NCI-H1436 treated with DMSO at 0.1 percent for 48 hours (cell line): ENCODE data around the gene SOST.
"Not testable (repeated sequence)": the region's sequence is repeated elsewhere in the genome, so short reads cannot be mapped to it uniquely, and the experiment has no call there.

Source experiments
- DNase-seq: peaks from one replicate; lab custom pipeline; 2025; lab: John Stamatoyannopoulos, UW

SOST gene

DNA sequence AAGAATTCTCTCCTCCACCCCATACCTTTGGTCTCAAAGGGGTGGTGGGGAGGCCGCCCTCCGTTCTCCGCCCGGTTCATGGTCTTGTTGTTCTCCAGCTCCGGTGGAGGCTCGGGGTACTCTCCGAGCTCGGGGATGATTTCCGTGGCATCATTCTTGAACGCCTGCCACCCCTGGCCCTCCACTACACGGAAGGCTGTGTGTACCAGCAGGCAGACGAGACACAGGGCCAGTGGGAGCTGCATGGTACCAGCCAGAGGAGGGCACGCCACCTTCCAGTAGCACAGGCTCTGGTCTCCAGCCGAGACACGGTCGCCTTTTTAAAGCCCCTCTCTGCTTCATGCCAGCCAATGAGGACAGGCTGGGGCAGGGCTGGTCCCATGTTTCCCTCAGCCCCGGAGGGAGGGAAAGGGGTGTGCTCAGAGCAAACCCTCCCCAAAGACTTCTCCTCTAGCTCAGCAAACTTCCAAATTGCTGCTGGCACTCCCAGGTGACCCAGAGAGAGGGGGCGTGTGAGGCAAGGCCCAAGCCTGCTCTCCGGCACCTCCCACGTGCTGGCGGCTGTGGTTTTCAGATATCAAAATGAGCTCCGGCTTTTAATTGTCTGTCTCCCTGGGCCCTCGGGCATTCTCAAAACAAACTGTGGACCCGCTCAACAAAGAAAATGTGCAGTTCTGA lies at the start of gene SOST:
Gene SOST, minus strand, starts transcription at position 295 of the 678 bp plus-strand sequence. Its CDS starts 50 bp downstream, at position 245.
- no peak for DNase-seq

DNA sequence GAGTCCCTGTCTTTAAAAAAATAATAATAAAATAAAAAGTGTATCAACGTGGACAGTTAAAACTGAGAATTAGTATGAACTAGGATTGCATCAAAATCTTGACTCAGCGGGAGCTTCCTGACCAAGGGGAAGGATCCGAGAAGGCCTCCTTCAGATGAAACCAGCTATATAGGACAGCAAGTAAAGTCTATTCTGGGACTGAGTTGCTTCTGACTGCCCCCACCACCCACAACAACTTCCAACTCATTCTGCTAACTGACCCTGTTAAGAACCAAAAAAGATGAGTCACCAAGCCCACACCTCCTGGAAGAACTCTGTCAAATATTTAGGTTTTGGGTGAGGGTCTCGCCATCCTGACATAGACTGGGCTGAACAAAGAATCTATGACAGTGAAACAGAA lies 49.5 kb upstream of the SOST start:
- no peak for DNase-seq

DNA sequence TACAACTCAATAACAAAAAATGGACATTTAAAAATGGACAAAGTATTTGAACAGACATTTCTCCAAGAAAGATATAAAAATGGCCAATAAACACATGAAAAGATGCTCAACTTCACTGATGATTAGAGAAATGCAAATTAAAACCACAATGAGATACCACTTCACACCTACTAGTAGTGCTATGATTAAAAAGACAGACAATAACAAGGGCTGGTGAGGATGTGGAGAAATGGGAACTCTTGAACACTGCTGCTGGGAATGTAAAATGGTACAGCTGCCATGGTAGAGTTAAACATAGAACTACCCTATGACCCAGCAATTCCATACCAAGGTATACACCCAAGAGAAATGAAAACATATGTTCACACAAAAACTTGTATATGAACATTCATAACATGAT lies 46.5 kb upstream of the SOST start:
- DNase-seq, result no peak

DNA sequence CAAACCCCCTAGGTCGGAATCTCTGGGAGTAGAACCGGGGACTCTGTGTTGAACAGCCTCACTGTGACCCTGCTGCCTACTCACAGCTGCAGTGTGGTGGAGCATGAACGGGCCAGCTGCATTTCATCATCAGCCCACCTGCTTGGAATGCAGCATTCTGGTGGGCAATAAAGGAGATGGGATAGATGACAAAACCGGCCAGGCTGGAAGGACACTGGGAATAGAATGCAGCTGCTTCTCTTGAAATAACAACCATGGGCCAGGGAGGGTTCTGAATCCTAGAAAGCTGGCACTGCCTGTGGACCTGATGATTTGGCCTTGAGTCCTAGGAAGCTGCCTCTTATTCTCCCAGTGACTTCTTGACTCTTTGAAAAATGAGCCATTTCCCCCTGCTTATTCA lies 45.2 kb upstream of the SOST start:
- no peak for DNase-seq

DNA sequence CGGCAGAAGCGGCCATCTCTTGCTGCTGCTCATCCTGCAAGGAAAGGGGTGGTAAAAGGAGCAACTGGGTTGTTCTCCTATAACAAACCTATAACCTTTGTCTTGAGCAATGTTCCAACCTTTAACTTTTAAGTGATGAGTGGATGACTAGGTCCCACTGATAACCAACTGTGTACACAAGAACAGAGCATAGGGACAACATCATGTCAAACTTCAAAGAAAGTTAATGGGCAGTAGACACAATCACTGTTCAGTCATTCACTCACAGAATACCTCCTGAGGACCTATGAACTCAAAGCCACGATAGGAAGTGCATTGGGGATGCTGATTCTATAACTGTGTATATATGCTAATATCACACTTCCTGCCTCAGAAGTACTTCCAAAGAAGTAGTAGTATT lies 43.3 kb upstream of the SOST start:
- DNase-seq, result no peak

DNA sequence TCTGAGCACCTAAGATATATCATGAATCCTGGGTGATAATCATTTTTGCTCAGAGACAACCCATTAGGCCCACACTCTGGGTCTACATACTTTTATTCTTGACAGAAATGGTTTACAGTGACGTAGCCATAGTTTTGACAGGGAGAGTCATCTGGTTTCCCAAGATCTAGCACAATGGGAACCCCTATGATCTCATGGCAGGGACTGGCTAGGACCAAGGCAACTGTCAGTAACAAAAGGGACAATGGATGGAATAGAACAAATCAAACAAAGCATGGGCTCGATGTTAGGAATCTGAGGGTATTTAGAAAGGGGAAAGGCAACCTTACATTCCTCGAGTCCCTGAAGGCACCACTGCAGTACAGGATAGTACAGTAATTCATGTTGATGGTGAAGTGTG lies 42.1 kb upstream of the SOST start:
- no peak for DNase-seq

DNA sequence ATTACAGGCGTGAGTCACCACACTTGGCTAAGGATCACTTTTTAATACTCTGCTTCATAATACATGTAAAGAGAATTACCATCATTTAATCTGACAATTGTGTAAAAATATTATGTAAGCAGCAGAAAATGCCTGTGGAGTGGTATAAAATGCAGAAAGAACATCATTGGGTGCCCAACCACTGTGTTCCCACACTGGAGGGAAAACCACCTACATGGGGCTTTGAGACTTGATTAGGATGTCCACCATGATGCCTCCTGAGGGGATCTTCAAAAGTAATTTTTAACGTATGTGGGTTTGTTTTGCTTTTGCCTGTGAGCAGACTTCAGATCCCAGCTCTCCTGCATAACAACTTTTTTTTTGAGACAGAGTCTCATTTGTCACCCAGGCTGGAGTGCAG lies 40.5 kb upstream of the SOST start:
- no peak for DNase-seq

DNA sequence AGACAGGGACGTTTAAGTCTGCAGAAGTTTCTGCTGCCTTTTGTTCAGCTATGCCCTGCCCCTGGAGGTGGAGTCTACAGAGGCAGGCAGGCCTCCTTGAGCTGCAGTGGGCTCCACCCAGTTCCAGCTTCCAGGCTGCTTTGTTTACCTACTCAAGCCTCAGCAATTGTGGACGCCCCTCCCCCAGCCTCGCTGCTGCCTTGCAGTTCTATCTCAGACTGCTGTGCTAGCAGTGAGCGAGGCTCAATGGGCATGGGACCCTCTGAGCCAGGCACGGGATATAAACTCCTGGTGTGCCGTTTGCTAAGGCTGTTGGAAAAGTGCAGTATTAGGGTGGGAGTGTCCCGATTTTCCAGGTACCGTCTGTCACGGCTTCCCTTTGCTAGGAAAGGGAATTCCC lies 39.4 kb upstream of the SOST start:
- DNase-seq, result not testable (repeated sequence)

DNA sequence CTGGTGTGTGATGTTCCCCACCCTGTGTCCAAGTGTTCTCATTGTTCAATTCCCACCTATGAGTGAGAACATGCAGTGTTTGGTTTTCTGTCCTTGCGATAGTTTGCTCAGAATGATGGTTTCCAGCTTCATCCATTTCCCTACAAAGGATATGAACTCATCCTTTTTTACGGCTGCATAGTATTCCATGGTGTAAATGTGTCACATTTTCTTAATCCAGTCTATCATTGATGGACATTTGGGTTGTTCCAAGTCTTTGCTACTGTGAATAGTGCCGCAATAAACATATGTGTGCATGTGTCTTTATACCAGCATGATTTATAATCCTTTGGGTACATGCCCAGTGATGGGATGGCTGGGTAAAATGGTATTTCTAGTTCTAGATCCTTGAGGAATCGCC lies 34.1 kb upstream of the SOST start:
- DNase-seq, result not testable (repeated sequence)

DNA sequence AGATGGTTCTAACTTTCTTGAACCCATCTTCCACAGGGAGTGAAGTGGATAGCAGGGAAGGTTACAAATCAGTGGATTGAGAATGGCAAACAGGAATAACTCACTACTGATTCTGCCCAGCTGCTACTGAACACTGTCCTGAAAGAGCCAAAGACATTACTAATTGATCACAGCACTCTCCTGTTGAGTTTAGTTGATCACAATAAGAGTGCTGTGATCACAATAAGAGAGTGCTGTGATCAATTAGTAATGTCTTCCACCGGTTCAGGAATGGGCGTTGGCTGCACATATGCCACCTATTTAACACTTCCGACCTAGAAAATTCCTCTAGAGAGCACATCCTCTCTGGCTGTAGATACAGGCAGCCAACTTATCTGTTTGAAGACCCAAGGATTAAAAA lies 33.0 kb upstream of the SOST start:
- no peak for DNase-seq

DNA sequence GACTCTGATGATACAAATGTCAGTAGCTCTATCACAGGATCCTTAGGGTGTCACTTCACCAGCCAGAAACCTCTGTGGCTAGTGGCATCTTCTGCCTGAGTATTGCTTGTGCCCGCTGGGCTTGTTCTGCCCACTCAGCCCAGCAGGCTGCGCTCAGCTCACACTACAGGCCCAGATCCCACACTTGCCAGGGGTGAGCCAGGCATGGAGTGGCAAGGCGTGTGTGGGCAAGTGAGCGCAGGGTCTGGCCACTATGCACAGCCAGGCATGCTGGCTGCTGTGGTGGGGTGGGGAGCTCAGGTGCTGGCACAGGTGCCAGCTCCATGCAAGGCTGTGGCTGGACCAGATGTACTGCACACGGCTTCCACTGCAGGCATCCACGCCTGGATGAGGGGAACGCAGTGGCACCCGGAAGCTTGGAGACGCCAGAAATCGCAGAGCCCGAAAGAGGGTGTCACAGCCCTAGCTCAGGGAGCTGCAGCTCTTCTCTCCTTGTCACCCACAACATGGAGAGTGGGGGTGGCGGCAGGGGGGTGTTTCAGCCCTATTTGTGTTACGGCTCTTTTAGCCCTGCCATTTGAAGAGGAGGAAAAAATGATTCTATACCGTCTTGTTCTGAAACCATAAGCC lies 31.8 kb upstream of the SOST start:
- no peak for DNase-seq

DNA sequence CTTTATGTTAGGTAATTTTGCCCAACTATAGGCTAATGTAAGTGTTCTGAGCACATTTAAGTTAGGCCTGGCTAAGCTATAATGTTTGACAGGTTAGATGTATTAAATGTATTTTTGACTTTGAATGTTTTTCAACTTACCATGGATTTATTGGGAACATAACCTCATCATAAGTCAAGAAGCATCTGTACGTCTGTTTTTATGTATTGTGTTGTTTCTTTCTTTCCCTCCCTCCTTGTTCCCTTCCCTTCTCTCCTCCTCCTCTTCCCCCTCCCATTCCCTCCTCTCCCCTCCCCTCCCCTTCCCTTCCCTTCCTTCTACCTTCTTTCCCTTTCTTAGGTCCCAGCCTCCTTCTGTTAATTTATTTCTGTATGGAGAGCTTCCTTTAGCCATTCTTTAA lies 30.9 kb upstream of the SOST start:
- DNase-seq, result no peak

DNA sequence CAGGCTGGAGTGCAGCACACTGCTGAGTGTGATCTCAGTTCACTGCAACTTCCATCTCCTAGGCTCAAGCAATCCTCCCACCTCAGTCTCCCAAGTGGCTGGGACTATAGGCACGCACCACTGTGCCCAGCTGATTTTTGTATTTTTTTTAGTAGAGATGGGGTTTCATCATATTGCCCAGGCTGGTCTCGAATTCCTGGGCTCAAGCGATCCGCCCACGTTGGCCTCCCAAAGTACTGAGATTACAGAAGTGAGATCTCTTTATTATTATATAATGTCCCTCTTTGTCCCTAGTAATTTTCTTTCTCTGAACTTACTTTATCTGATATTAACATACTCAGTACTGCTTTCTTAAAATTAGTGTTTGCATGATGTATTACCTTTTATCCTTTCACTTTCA lies 29.9 kb upstream of the SOST start:
- no peak for DNase-seq

DNA sequence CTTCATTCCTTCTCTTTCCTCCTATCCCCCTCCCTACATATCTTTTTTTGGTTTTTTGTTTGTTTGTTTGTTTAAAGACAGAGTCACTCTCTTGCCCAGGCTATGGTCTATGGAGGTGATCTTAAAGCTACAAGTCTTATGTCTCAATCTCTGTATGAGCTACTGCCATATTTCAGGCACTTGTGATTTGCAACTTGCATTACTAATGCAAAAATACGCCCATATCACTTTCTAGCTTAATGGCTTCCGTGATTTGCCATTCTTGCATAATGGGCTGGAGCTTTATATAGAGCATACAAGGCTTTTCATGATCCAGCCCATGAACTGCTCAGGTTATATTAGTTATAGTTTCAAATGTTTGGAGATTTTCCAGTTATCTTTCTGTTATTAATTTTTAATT lies 29.1 kb upstream of the SOST start:
- no peak for DNase-seq

DNA sequence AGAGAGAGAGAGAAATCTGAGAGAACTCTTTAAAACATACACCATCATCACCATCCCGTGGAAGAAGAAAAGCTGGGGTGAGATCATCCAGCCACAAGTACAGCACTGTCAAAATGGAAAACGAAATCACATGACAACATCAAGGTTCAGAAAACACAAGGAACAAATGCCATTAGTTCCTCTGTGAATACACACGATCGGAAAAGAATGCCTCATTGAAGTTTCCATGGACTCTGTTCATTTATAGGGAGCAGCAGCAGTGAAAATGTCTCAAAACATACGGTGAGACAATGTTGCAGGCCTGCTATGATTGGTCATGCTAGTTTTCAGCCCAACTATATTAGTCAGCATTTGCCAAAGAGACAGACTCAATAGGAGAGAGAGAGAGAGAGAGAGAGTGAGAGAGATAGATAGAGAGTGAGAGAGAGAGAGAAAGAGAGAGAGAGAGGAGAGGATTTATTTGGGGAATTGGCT lies 26.1 kb upstream of the SOST start:
- no peak for DNase-seq

DNA sequence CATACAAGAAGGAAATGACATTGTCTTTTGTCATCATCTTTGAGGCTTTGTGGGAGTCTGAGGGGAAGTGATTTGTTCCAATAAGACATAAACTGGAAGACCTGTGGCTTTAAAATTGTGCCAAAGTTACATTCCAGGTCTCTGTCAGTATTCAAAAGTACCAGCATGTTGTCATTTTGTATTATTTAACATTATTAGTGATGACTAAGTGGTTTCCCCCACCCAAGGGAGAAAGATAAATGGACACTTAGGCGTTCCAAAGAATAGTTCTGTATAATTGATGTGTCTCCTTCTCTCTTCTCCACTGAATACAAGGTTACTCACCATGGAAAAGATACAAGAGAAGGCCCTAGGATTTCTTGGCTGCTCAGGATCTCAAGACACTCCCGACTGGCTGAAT lies 25.5 kb upstream of the SOST start:
- no peak for DNase-seq

DNA sequence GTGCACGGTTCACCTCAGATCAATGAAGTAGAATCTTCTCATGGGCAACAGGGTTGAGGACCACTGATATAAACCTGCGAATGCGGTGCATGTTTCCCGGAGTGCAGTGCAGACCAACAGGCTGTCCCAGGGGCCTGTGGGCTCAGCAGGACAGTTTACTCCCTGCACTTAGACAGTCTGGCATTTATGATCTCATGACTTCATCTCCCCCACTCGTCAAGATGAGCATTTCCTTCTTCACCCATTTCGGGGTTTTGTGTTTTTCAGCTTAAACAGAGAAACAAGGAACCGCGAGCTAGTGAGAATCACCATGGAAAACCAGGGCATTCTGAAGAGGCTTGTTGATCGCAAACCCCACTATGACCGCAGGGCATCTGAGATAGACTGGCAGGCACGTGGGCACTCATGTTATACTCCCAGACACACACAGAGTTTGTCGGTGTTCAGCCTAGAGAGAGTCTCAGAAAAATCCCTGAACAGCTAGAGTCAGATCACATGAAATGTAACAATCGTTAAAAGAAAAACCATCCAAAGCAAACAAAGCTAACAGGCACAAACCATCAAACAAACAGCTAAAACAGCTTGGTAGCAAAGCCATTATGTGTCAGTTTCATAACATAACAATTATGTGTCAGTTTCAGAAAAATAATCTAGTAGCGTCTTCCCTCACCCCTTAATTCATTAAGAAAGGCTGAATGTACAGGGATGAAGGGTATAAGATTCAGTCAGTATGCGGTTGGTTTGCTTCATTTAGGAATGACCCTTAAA lies 24.5 kb upstream of the SOST start:
- DNase-seq, result no peak

DNA sequence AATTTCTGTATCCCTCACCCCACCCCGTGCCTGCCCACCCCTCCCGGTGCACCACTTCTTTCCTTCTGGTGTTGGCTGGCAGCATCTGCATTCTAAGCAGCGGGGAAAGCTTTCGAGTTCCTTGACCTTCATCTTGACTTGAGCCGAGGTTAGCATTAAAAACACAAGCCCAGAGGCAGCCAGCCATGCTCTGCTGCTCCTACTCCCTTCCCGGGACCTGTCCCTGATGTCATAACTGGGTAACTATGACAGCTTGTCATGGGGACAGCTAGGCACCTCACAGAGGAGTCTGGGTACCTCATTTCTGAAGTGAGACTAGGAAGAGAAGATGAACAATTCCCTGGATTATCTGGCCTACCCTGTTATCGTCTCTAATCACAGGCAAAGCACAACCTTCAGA lies 21.5 kb upstream of the SOST start, which contains the start of gene CFAP97D1:
Gene CFAP97D1, plus strand, starts transcription at position 301 of the 400 bp plus-strand sequence. Its CDS starts 28 bp downstream, at position 329.
- no peak for DNase-seq

DNA sequence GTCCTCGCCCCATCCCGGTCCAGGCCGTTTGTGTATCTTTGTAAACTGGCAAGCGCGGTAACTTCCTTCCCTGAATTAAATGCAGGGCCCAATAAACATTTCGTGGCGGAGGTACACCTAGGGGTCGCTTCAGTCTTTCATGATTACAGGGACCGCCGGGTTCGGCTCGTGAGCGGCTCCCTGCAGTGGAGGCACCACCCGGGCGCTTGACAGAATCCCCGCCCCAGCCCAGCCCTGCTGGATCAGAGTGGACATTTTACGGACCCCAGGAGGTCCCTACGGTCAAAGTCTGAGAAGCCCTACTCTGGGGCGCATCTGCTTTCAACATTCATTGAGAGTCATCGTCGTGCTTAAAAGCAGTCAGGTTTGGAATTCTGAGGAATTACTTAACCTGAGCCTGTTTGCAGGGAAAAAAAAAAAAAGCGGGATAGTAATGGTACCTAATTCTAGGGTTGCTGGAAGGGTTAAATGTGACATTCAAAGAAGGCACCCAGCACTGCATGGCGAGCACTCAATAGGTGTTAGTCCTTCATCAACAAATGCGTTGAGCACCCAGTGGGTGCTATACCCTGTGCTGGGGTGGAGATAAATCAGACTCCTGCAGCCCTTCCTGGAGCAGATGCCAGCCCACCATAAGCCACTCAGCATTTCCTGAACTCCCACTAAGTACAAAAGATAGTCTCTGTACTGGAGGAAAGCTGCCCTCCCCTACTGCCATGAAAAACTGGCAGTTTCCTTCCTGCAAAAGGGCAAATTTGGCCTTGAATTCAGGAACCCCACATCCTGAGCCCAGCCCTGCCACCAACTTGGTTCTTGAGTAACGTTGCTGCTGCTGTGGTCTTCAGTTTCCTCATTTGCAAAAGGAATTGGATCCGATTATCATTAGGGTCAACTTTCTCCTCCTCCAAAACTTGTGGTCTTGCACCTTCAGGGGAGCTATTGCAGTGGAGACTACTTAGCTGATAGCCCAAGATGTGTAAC lies 20.8 kb upstream of the SOST start:
- no peak for DNase-seq

DNA sequence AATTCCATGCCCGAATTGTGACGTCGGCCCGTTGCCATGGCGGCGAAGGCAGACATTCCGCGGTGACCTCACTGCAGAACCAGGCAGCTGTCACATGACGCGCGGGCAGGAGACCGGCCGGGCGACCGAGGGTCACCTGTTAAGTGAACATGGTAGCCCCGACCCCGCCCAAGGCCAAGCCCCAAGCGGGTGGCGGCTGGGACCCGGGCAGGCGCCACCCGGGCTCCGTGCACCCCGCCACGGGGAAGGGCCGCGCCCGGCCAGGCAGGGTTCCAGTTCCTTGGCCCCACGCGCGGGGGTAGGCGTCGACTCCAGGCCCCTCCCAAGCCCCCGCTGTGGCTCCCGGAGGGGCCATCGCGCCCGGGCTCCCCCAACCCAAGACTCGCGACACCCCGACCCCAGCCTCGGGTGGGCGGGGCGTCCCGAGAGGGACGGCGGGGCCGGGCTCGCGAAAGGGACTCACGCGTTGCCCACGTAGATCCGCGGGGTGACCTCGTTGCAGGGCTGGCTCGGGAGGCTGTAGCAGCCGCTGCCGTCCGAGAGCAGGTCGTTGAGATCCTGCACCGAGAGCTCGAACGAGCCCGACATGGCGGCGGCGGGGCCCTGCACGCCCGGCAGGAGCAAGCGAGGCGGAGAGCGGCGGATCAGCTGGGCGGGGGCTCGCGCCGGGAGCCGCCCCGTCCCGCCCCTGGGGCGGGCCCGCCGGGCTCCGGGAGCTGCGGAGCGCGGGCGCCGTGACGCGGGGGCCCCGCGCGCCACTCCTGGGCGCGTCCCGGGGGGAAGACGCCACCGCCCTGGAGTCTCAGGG lies 19.9 kb upstream of the SOST start, which contains the start of gene DUSP3:
Gene DUSP3, minus strand, starts transcription at position 641 of the 808 bp plus-strand sequence. Its CDS starts 53 bp downstream, at position 588.
- peak; percentile 29 for DNase-seq
